ENCODE measurements around the gene DUSP8.

DUSP8 gene

DNA sequence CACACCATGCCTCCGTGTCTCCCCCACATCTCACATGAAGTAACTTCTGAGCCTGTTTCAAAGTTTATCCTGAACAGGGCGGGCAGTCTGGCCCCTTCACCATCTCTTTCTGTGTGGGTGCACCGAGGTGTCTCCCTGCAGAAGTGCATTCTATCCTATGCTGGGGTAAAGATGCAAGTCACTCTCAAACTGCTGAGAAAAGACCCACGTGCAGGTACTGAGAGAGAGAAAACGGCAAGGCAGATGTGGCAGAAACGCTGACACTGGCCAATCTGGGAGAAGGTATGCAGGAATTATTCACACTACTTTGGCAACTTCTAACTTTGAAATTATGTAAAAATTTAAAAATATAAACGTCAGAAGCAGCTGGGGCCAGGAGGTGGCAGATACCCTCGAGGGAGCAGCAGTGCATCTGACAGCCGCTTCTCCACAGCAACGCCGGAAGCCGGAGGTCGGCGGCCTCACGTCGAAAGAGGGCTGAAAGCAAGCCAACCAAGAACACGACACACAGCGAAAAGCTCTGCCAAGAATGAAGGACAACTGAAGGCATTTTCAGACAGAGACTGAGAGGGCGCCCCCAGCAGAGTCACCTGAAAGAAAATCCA lies 51.3 kb downstream of the DUSP8 start:
- Histone ChIP-seq H3K9ac (ENCODE audit: low read length in 2 of 2) (no peak overlapping the region), H3K4me3 (ENCODE audit: low read length in 2 of 2) (no peak overlapping the region), H3K27me3 (ENCODE audit: control insufficient read depth in 1 of 2, insufficient read depth in 2 of 2, low read length in 2 of 2) (no peaks in the 10 kb centered on the region), H3K4me1 (ENCODE audit: control insufficient read depth, insufficient read depth, low read length) (peaks cover 24% of the 10 kb centered on the region), H3K9me3 (ENCODE audit: control insufficient read depth in 2 of 2, low read length in 2 of 2) (no peaks in the 10 kb centered on the region), H3K36me3 (ENCODE audit: control insufficient read depth in 2 of 2, insufficient read depth in 2 of 2, low read length in 2 of 2) (no peaks in the 10 kb centered on the region), H3K27ac (ENCODE audit: low read length) (no peak overlapping the region)

DNA sequence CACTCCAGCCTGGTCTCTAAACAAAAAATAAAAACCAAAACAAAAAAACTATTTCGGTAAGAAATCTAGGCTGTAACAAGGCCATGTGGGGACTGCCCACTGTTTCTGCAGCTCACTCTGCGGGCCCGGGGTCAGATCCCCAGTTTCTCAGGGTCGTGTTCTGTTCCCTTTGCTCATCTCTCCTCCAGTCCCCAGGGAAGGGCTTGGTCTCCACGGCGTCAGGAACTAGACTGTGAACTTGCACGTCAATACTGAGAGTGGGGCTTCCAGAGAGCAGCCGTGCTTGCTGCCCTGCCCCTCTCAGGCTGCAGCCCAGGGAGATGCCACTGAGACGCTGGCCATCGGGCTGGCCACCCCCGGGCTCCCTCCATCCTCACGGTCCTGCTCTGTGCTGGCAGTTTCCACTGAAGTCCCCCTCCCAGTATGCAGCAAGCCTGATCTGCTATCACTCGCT lies 51.8 kb downstream of the DUSP8 start:
- Histone ChIP-seq H3K27ac (ENCODE audit: low read length) (no peak overlapping the region), H3K27me3 (ENCODE audit: control insufficient read depth in 1 of 2, insufficient read depth in 2 of 2, low read length in 2 of 2) (no peaks in the 10 kb centered on the region), H3K9ac (ENCODE audit: low read length in 2 of 2) (no peak overlapping the region), H3K4me1 (ENCODE audit: control insufficient read depth, insufficient read depth, low read length) (peaks cover 29% of the 10 kb centered on the region), H3K4me3 (ENCODE audit: low read length in 2 of 2) (no peak overlapping the region), H3K36me3 (ENCODE audit: control insufficient read depth in 2 of 2, insufficient read depth in 2 of 2, low read length in 2 of 2) (no peaks in the 10 kb centered on the region), H3K9me3 (ENCODE audit: control insufficient read depth in 2 of 2, low read length in 2 of 2) (no peaks in the 10 kb centered on the region)

GRCh38 chr11:1519028-1520010 lies 52.8 kb downstream of the DUSP8 start:
- Histone ChIP-seq H3K27ac (ENCODE audit: low read length) (no peak overlapping the region), H3K36me3 (ENCODE audit: control insufficient read depth in 2 of 2, insufficient read depth in 2 of 2, low read length in 2 of 2) (no peaks in the 10 kb centered on the region), H3K27me3 (ENCODE audit: control insufficient read depth in 1 of 2, insufficient read depth in 2 of 2, low read length in 2 of 2) (no peaks in the 10 kb centered on the region), H3K4me3 (ENCODE audit: low read length in 2 of 2) (no peak overlapping the region), H3K4me1 (ENCODE audit: control insufficient read depth, insufficient read depth, low read length) (peaks cover 39% of the 10 kb centered on the region), H3K9me3 (ENCODE audit: control insufficient read depth in 2 of 2, low read length in 2 of 2) (no peaks in the 10 kb centered on the region), H3K9ac (ENCODE audit: low read length in 2 of 2) (no peak overlapping the region)

GRCh38 chr11:1518301-1518700 lies 53.8 kb downstream of the DUSP8 start:
- Histone ChIP-seq H3K4me1 (ENCODE audit: control insufficient read depth, insufficient read depth, low read length) (peaks cover 46% of the 10 kb centered on the region), H3K9ac (ENCODE audit: low read length in 2 of 2) (no peak overlapping the region), H3K9me3 (ENCODE audit: control insufficient read depth in 2 of 2, low read length in 2 of 2) (no peaks in the 10 kb centered on the region), H3K4me3 (ENCODE audit: low read length in 2 of 2) (no peak overlapping the region), H3K27ac (ENCODE audit: low read length) (no peak overlapping the region), H3K27me3 (ENCODE audit: control insufficient read depth in 1 of 2, insufficient read depth in 2 of 2, low read length in 2 of 2) (no peaks in the 10 kb centered on the region), H3K36me3 (ENCODE audit: control insufficient read depth in 2 of 2, insufficient read depth in 2 of 2, low read length in 2 of 2) (no peaks in the 10 kb centered on the region)

DNA sequence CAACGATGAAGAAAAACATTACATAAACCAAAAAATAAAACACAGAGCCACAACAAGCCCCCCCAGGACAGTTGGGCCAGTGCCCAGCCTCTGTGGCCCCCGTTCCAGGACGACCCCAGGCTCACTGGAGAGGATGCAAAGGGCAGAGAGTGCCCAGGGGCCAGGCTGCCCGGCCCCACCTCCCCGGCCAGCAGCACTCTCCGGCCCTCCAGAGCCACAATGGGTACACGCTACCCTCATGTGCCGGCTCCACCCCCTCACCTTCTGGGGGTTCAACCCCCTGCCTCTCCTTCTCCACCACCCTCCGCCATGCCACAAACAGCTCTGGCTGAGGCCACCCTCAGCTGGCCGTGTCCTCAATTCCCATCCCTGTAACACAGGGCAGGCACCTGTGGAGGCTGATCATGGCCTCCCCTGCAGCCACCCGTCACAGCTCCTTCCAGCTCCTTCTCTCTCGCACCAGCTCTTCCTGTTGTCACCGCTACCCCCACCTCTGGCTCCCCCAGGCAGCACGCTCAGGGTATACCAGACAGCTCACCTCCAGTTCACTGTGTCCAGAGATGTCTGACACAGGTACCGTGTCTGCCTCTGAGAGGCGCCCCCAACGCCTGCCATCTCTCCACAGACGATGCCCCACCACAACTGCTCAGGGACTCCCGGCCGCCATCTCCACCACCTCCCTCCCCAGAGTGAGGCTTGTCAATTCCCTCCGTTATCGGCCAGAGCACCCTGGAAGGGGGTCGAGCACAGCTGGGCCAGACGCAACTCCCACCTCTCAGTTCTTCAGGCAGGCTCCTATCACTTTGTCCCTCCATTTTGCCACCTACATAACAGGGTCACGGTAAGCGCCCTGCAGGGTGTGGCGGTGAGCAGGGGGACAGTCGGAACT lies 54.7 kb downstream of the DUSP8 start:
- Histone ChIP-seq H3K4me3 (ENCODE audit: low read length in 2 of 2) (no peak overlapping the region), H3K9me3 (ENCODE audit: control insufficient read depth in 2 of 2, low read length in 2 of 2) (no peaks in the 10 kb centered on the region), H3K27ac (ENCODE audit: low read length) (no peak overlapping the region), H3K36me3 (ENCODE audit: control insufficient read depth in 2 of 2, insufficient read depth in 2 of 2, low read length in 2 of 2) (no peaks in the 10 kb centered on the region), H3K27me3 (ENCODE audit: control insufficient read depth in 1 of 2, insufficient read depth in 2 of 2, low read length in 2 of 2) (no peaks in the 10 kb centered on the region), H3K4me1 (ENCODE audit: control insufficient read depth, insufficient read depth, low read length) (peaks cover 46% of the 10 kb centered on the region), H3K9ac (ENCODE audit: low read length in 2 of 2) (no peak overlapping the region)

DNA sequence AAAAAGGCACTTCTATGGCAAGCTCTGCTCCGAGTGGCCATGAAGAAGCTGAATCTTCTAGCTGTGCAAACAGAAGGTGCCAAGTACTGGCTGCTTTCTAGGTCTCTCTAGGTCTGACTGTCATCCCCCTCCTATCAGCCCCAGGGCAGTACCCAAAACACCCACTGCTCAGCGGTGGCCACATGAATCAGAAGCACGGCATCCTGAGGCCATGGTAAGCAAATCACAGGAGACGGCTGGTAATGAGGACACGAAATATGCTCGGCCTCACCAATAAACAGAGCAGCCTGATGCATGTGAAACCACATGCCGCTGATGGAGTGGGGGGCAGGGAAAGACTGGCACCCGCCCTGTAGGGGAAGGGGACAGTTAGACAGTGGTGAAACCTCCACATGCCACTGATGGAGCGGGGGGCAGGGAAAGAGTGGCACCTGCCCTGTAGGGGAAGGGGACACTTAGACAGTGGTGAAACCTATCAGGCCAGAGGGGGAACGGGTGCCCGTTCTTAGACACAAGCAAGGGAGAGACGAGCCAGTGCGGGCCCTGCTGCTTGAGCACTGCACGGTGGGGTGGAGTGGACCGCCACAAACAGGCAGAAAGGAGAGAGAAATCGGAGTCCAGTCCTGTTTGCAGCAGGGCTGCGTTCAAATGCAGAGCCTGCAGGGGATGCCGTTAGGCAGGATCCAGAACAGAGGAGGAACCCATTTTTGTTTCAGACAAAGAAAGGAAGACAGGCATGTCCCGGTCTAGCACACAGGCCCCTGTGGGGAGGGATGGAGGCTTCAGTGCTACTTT lies 55.6 kb downstream of the DUSP8 start:
- Histone ChIP-seq H3K4me3 (ENCODE audit: low read length in 2 of 2) (no peak overlapping the region), H3K9me3 (ENCODE audit: control insufficient read depth in 2 of 2, low read length in 2 of 2) (no peaks in the 10 kb centered on the region), H3K27me3 (ENCODE audit: control insufficient read depth in 1 of 2, insufficient read depth in 2 of 2, low read length in 2 of 2) (no peaks in the 10 kb centered on the region), H3K36me3 (ENCODE audit: control insufficient read depth in 2 of 2, insufficient read depth in 2 of 2, low read length in 2 of 2) (no peaks in the 10 kb centered on the region), H3K9ac (ENCODE audit: low read length in 2 of 2) (no peak overlapping the region), H3K27ac (ENCODE audit: low read length) (no peak overlapping the region), H3K4me1 (ENCODE audit: control insufficient read depth, insufficient read depth, low read length) (peaks cover 46% of the 10 kb centered on the region)

DNA sequence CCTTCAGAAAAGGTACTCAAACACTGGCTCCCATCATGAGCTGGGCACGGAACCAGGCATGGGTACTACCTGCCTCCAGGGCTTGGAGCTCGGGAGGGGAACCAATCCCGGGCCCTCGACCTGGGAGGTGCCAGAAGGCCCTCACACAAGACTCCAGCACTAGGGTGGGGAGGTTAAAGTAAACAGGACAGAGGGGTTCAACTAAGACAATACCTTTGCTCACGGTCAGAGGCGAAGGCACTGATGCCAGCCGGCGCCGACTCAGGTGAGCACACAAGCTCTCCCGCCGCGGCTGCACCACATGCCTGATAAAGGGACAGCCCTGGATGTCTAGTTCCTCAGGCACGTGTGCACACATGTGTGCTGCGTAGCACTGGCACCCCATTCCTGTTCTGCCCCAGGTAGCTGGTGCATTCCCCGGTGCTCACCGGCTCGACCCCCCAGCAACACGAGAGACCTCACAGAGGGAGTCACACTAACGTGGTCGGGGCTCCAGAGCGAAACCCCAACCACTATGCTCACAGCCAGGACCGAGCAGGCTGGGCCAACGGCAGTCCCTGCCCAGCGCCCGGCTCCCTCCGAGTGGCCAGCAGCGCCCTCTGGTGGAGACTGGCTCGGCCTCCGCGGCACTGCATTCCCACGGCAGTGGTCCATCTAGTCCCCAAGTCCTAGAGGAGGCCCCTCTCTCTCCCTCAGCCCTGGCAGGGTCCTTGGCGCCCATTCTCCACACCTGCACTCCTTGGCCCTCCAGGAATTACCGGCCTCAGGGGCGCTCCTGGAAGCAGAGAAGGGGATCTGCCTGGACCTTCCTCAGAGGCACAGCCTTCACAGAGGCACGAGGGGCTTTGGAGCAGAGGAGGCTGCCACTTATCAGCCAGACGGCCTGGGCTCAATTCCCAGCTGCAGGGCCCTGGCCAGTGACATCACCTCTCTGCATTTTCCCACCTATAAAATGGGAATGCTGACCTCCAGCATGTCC lies 56.7 kb downstream of the DUSP8 start:
- Histone ChIP-seq H3K4me1 (ENCODE audit: control insufficient read depth, insufficient read depth, low read length) (peaks cover 41% of the 10 kb centered on the region), H3K9ac (ENCODE audit: low read length in 2 of 2) (peak overlapping the region in 1 of 2 donors; percentile 46), H3K4me3 (ENCODE audit: low read length in 2 of 2) (peak overlapping the region; percentile 59 to 65), H3K27ac (ENCODE audit: low read length) (no peak overlapping the region), H3K9me3 (ENCODE audit: control insufficient read depth in 2 of 2, low read length in 2 of 2) (no peaks in the 10 kb centered on the region), H3K27me3 (ENCODE audit: control insufficient read depth in 1 of 2, insufficient read depth in 2 of 2, low read length in 2 of 2) (no peaks in the 10 kb centered on the region), H3K36me3 (ENCODE audit: control insufficient read depth in 2 of 2, insufficient read depth in 2 of 2, low read length in 2 of 2) (no peaks in the 10 kb centered on the region)

DNA sequence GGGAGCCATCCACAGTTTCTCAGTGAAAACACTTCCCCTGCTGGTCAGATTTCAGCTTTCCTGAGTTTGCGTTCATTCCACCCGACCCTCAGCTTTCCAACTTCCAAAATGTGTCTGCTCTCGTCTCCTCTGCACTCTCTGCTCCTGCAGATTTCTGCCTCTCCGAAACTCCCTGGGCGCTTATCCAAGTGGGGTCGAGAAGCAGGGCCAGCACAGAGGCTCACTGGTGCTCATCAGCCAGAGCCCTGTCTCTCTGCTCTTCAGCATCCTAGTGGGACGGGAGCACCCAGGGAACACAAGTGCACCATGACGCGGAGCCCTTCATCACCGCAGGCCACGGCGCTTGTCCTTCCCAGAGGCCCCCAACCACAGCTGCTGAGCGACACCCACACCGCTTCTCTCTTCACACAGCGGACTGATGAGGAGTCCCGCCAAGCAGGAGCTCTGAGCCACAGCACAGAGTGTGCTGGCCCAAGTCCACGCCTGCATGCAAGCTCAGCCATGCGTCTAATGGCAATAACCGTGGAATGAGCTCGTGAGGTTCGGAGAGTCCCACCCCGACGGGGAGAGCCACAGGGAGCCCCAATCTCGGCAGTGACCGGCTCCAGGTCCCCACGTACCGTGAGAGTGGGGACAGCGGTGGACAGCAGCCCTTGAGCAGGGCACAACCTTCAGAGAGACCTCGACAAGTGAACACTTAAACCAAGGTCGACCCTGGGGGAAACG lies 57.6 kb downstream of the DUSP8 start:
- Histone ChIP-seq H3K36me3 (ENCODE audit: control insufficient read depth in 2 of 2, insufficient read depth in 2 of 2, low read length in 2 of 2) (no peaks in the 10 kb centered on the region), H3K9ac (ENCODE audit: low read length in 2 of 2) (no peak overlapping the region), H3K4me3 (ENCODE audit: low read length in 2 of 2) (peak overlapping the region in 1 of 2 donors; percentile 65), H3K27me3 (ENCODE audit: control insufficient read depth in 1 of 2, insufficient read depth in 2 of 2, low read length in 2 of 2) (no peaks in the 10 kb centered on the region), H3K27ac (ENCODE audit: low read length) (no peak overlapping the region), H3K9me3 (ENCODE audit: control insufficient read depth in 2 of 2, low read length in 2 of 2) (no peaks in the 10 kb centered on the region), H3K4me1 (ENCODE audit: control insufficient read depth, insufficient read depth, low read length) (peaks cover 41% of the 10 kb centered on the region)

Measured in stomach smooth muscle (tissue), 2 donors.